K562 (cell line): ENCODE data around the gene RALB. TPM values are rescaled to one million over a fixed set of nuclear protein-coding genes. Genes with fewer than 3 reads are reported as not detected.

Source experiments
- HOXB6 ChIP-seq: fragments of 250-450 bp; sonication (Bioruptor Pico); IDR thresholded peaks from 2 replicates; pipeline ENCODE4 v1.5.1; 2022; ENCODE audit warnings: mild to moderate bottlenecking, borderline replicate concordance
- NR3C1 ChIP-seq: sonication (generic); formaldehyde crosslinking; IDR thresholded peaks from 2 replicates; pipeline ENCODE4 v1.8.1; 2022; ENCODE audit warnings: missing genetic modification reagents
- POLR2G ChIP-seq: fragments of 200-400 bp; formaldehyde crosslinking; IDR thresholded peaks from 2 replicates; pipeline ENCODE4 v1.6.1; 2017; ENCODE audit warnings: low read depth, mild to moderate bottlenecking, antibody characterized with exemption, low read length, moderate library complexity
- SLC30A9 ChIP-seq: fragments of 250-450 bp; sonication (Bioruptor Pico); IDR thresholded peaks from 2 replicates; pipeline ENCODE4 v1.8.0; 2022; ENCODE audit warnings: mild to moderate bottlenecking, moderate library complexity
- TBP ChIP-seq: optimal IDR thresholded peaks from 2 replicates; pipeline ENCODE3; 2011; ENCODE audit warnings: low read depth, low read length, improper control_type of control experiment
- TEAD1 ChIP-seq, 2 experiments: fragments of 450-650 bp in 1 of 2; sonication (generic) in 1 of 2; formaldehyde crosslinking; IDR thresholded peaks; 2 replicates each; pipeline versions ENCODE4 v1.4.0 to v1.8.0; 2020 to 2022; ENCODE audit warnings: mild to moderate bottlenecking in 2 of 2, missing genetic modification reagents in 1 of 2
- TEAD4 ChIP-seq, 2 experiments: sonication (generic) in 1 of 2; formaldehyde crosslinking in 1 of 2; IDR thresholded peaks; 2 replicates each; pipeline versions ENCODE4 v1.6.1 to v1.8.0; 2012 to 2022; ENCODE audit warnings: borderline replicate concordance in 1 of 2, inconsistent platforms in 1 of 2, low read length in 1 of 2, mild to moderate bottlenecking in 1 of 2, missing genetic modification reagents in 1 of 2
- TOE1 ChIP-seq, 2 experiments: fragments of 450-650 bp in 1 of 2; sonication (generic) in 1 of 2; formaldehyde crosslinking in 1 of 2; IDR thresholded peaks; 2 replicates each; pipeline versions ENCODE4 v1.7.1 to v1.8.0; 2016 to 2022; ENCODE audit warnings: borderline replicate concordance in 2 of 2, mild to moderate bottlenecking in 2 of 2, antibody characterized with exemption in 1 of 2, inconsistent platforms in 1 of 2, low read depth in 1 of 2, missing genetic modification reagents in 1 of 2, moderate library complexity in 1 of 2
- ZFX ChIP-seq: sonication (generic); formaldehyde crosslinking; IDR thresholded peaks from 2 replicates; pipeline ENCODE4 v1.8.0; 2022; ENCODE audit warnings: mild to moderate bottlenecking, missing genetic modification reagents, moderate library complexity
- ZNF24 ChIP-seq: fragments of 450-650 bp; IDR thresholded peaks from 2 replicates; pipeline ENCODE4 v1.6.1; 2016
- ZNF589 ChIP-seq: fragments of 200-800 bp; sonication (Bioruptor generic); IDR thresholded peaks from 2 replicates; pipeline ENCODE4 v1.6.1; 2016; ENCODE audit warnings: low read depth, missing genetic modification characterization, missing compliant biosample characterization
- ZNF79 ChIP-seq: fragments of 250-450 bp; sonication (Bioruptor Pico); IDR thresholded peaks from 2 replicates; pipeline ENCODE4 v1.4.0; 2020; ENCODE audit warnings: low read depth, mild to moderate bottlenecking, moderate library complexity
- polyA plus RNA-seq, 8 experiments: library from polyadenylated mRNA; depleted of rRNA in 4 of 8; stranded (reverse) in 5 of 8; unstranded in 3 of 8; fragments of >200 nt; fragmentation: Nextera tagmentation in 2 of 8; fragmentation: Illumina TruSeq in 1 of 8; extraction: Ambion mirVana in 2 of 8; extraction: Trizol in 1 of 8; gene quantifications; 2 replicates each; pipeline versions ENCODE4 v1.2.1 to v1.2.3, GENCODE V29; 2011 to 2014; ENCODE audit warnings: inconsistent platforms in 1 of 8, missing spikeins in 1 of 8
- total RNA-seq, 7 experiments: library from RNA; depleted of rRNA in 6 of 7; stranded (reverse); fragments of >200 nt in 6 of 7; fragmentation: Illumina TruSeq in 2 of 7; extraction: Trizol in 2 of 7; gene quantifications; 2 replicates each; pipeline versions ENCODE4 v1.2.1 to v1.2.3, GENCODE V29; 2011 to 2021; ENCODE audit warnings: low replicate concordance in 1 of 7
- TF ChIP-seq, protein P1 (sequence below): fragments of 450-650 bp; formaldehyde crosslinking; conservative IDR thresholded peaks from 2 replicates; pipeline ENCODE4 v1.4.0; 2022; ENCODE audit warnings: mild to moderate bottlenecking, missing genetic modification characterization
- TF ChIP-seq, protein P2 (sequence below), 2 experiments: fragments of 450-650 bp; formaldehyde crosslinking in 1 of 2; IDR thresholded peaks; 2 replicates each; pipeline versions ENCODE4 v1.4.0 to v1.6.1; 2014 to 2020; ENCODE audit warnings: mild to moderate bottlenecking in 2 of 2, borderline replicate concordance in 1 of 2, low read depth in 1 of 2

Gene RALB
- total and polyA plus RNA-seq, 9 of the 15 experiments (the other 6 are each of a cell fraction or from before 2014, with no cell fraction given) = 14.8 to 65.6 (median 38.4) TPM

- TF ChIP-seq ZNF589 (peak; percentile 67; the same call in 1 of the 2 replicates), ZFX (CRISPR knock-in tag) (peak; percentile 93), TEAD4 (IDR thresholded peaks at IDR 0.05; ENCODE audit: low read length) (peak; percentile 2; the same call in 1 of the 2 replicates), TEAD4 (CRISPR knock-in tag; IDR thresholded peaks at IDR 0.05; ENCODE audit: borderline replicate concordance) (peak; percentile 94), TOE1 (IDR thresholded peaks at IDR 0.05; ENCODE audit: borderline replicate concordance) (no peak; the same call in 1 of the 2 replicates), TOE1 (CRISPR knock-in tag; IDR thresholded peaks at IDR 0.05; ENCODE audit: borderline replicate concordance, low read depth) (peak; percentile 69), ZNF24 (peak; percentile 62), NR3C1 (CRISPR knock-in tag) (peak; percentile 98), TBP (peak; percentile 63), HOXB6 (no peak), TEAD1 (CRISPR knock-in tag; IDR thresholded peaks at IDR 0.05) (peak in 1 of 2 experiments; percentile 94; a peak in 2 of 4 replicates), POLR2G (peak; percentile 96), SLC30A9 (CRISPR knock-in tag) (no peak), ZNF79 (CRISPR knock-in tag) (no peak)
- TF ChIP-seq, protein P1, sequence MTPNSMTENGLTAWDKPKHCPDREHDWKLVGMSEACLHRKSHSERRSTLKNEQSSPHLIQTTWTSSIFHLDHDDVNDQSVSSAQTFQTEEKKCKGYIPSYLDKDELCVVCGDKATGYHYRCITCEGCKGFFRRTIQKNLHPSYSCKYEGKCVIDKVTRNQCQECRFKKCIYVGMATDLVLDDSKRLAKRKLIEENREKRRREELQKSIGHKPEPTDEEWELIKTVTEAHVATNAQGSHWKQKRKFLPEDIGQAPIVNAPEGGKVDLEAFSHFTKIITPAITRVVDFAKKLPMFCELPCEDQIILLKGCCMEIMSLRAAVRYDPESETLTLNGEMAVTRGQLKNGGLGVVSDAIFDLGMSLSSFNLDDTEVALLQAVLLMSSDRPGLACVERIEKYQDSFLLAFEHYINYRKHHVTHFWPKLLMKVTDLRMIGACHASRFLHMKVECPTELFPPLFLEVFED (CRISPR knock-in tag) = no peak
- TF ChIP-seq, protein P2, sequence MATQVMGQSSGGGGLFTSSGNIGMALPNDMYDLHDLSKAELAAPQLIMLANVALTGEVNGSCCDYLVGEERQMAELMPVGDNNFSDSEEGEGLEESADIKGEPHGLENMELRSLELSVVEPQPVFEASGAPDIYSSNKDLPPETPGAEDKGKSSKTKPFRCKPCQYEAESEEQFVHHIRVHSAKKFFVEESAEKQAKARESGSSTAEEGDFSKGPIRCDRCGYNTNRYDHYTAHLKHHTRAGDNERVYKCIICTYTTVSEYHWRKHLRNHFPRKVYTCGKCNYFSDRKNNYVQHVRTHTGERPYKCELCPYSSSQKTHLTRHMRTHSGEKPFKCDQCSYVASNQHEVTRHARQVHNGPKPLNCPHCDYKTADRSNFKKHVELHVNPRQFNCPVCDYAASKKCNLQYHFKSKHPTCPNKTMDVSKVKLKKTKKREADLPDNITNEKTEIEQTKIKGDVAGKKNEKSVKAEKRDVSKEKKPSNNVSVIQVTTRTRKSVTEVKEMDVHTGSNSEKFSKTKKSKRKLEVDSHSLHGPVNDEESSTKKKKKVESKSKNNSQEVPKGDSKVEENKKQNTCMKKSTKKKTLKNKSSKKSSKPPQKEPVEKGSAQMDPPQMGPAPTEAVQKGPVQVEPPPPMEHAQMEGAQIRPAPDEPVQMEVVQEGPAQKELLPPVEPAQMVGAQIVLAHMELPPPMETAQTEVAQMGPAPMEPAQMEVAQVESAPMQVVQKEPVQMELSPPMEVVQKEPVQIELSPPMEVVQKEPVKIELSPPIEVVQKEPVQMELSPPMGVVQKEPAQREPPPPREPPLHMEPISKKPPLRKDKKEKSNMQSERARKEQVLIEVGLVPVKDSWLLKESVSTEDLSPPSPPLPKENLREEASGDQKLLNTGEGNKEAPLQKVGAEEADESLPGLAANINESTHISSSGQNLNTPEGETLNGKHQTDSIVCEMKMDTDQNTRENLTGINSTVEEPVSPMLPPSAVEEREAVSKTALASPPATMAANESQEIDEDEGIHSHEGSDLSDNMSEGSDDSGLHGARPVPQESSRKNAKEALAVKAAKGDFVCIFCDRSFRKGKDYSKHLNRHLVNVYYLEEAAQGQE (IDR thresholded peaks at IDR 0.05; ENCODE audit: borderline replicate concordance) = peak; percentile 84
- TF ChIP-seq, protein P2 (CRISPR knock-in tag; IDR thresholded peaks at IDR 0.05; ENCODE audit: low read depth) = no peak; the same call in 1 of the 2 replicates
Observed at GRCh38 chr2:120223034-120223912, 29.4 kb upstream of the RALB start, which contains the start of gene TMEM185B (continued).
